T-helper 1 cell (primary cell): ENCODE data around the gene PHYH.
"Not testable (repeated sequence)": the region's sequence is repeated elsewhere in the genome, so short reads cannot be mapped to it uniquely, and the experiment has no call there.

Source experiments
- DNase-seq, 5 donors: peaks; one replicate each; pipeline ENCODE4 v3.0.0-alpha.2; 2012 to 2020

Gene PHYH

DNA sequence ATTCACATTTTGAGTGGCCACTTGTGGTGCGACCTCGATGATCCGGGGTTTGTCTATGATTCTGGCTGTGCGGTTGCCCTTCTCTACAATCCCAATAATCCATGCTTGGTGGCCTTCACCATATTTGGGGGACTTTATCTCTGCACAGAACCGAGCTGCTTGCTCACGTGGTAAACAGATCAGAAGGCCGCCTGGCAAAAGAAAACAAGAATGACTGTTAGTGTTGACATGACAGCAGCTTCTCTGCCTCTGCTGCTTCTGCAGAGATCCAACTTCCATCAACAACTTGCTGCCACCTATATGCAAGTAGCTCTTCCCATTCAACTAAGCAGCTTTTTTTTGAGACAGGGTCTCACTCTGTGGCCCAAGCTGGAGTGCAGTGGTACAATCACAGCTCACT, 19.3 kb upstream of the PHYH start:
- no peak for DNase-seq

DNA sequence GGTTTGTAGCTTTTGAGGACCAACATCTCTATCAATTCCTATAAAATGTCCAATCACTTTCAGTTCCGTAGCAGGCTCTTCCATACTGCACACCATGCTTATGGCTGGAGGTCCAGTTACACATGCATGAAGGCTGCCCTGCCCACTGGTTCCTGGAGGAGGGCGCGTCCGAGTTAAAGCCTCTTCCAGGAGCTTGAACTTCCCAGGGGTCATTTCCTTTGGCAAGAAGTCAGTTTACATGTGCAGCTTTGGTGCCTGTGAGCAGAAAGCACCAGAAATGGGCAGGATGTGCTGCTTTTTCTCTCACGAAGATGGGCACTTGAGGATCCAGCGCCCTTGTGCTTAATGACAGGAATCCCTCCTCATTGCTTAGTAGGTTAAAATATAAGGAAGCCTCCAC, 17.6 kb upstream of the PHYH start:
- no peak for DNase-seq

DNA sequence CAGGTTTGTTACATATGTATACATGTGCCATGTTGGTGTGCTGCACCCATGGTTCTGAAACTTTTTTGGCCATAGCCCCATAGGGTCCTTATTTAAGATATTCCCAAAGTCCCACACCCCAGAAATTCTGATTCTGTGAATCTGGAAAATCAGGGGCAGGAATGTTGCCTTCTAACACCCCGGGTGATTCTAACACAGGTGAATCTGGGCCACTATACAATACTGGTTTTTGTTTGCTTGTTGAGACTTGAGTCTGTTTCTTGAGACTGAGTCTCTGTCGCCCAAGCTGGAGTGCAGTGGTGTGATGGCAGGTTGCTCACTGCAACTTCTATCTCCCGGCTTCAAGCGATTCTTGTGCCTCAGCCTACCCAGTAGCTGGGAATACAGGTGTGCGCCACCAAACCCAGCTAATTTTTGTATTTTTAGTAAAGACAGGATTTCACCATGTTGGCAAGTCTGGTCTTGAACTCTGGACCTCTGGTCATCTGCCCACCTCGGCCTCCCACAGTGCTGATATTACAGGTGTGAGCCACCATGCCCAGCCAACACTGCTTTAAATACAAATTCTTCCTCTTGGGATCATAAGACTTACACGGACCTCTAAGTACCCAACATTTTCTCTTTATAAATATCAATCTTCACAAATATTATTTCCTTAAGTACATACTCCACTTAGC, 16.9 kb upstream of the PHYH start:
- no peak for DNase-seq

DNA sequence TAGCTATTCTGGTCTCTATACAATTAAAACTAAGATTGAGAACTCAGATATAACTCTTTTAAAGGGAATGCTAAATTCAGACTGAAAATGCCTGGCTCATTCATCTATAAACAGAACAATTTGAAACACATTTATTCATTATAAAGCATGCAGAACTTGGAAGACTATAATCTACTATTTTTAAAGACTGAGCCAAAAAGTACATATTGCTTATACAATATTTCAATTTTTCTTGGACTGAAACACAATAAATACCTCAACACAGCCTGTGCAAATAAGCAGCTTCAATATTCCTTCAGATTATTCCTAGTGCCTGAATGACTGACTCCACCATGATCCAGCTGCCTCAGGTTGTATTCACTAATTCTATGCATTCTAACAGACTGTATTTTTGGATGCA, 15.5 kb upstream of the PHYH start:
- DNase-seq: no peak

DNA sequence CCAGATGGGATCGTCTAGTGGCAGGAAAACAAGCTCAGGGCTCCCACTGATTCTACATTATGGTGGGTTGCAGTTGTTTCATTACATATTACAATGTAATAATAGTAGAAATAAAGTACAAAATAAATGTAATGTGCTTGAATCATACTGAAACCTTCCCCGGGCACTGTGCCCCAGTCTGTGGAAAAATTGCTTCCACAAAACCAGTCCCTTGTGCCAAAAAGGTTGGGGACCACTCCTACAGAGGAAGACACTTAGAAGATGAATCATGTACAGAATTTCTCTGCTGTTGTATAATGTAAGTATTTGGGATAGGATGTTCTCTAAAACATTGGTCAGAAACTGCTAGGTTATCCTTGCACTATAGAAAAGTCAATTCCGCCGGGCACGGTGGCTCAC, 11.3 kb upstream of the PHYH start:
- no peak for DNase-seq

DNA sequence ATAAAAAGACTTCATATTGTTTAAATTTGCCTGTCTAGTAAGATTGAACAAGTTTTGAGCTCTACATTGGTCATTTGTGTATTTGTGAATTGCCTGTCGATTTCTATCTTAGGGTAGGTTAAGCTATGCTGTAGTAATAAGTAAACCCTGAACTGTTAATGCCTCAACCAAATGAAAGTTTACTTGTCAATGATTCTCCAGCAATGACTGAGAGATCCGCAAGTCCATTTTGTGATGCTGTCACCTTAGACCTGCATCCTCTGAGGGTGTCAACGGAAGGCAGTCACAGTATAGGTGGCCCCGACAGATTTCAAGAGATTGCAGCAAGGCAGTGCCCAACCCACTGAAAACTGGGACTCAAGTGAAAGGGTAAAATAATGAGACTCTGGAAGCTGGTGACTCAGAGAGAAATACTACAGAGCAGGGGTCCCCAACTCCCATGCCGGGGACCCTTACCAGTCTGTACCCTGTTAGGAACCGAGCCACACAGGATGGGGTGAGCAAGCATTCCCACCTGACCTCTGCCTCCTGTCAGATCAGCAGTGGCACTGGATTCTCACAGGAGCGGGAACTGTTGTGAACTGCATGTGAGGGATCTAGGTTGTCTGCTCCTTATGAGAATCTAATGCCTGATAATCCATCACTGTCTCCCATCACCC, 10.8 kb upstream of the PHYH start:
- no peak for DNase-seq

DNA sequence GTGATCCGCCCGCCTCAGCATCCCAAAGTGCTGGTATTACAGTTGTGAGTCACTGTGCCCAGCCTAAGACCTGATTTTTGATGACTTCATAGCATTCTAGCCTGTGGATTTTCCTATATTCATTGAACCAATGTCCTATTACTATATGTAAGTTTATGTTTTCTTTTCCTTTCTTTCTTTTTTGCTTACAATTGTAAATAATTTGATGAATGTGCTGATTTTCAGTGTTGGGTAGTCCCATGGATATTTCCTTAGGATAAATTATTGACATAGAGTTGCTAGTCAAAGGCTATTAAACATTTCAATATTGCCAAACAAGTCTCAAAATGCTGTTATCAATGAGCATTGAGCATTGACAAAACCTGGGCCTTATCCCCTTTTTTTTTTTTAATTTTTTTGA, 9.9 kb upstream of the PHYH start:
- no peak for DNase-seq

DNA sequence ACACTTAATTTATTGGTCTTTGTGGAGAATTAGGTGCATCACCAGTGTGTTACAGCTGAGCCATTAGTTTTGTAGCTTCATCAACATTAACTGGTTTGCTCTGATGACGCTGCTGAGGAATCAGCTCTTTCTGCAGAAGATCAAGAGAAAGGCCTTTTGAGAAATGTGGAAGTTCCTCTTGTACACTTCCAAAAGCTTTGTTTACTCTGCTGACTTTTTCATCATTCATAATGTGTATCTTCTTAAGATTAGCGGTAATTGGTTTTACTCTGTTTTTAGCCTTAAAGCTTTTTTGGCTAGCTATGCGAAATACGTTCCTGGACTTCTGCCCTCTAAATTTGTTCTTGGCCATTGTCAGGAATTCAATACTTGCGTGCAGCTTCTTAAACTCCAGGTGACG, 8.2 kb upstream of the PHYH start:
- no peak for DNase-seq

DNA sequence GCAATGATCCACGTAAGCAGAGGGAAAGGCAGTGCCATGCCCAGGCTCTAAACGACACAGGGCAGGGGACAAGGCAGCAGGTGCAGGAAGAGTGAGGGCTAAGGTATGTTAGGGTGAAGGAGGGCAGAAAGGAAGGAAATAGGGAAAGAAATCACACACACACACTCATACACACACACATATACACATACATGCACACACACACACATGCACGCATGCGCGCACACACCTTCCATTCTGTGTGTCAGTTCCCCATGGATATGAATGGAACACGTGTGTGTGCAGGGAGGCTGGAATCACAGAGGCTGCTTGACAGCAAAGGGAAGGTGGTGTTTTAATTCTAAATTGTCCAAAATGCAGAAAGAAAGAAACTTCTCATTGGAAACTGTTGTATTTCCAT, 6.2 kb upstream of the PHYH start:
- DNase-seq: no peak

DNA sequence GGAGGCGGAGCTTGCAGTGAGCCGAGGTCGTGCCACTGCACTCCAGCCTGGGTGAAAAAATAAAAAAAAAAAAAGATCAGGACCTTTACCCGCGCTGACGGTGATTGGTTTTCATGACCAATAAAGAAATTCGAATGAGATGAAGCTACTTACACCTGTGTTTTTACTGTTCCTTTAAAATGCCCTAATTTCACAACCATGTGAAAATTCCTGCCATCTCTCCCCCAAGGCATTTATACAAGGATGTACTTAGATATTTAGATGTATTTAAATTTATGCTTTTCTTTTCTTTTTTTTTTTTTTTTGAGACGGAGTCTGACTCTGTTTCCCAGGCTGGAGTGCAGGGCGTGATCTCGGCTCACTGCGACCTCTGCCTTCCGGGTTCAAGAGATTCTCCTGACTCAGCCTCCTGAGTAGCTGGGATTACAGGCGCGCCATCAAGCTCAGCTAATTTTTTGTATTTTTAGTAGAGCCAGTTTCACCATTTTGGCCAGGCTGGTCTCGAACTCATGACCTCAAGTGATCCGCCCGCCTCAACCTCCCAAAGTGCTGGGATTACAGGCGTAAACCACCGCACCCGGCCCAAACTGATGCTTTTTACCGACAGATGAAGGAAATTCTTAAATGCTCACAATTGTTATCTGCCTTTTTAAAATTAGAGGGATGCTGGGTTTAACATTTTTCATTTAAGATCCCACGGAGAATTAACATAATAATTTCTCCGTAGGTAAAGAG, 3.1 kb upstream of the PHYH start:
- DNase-seq: no peak

DNA sequence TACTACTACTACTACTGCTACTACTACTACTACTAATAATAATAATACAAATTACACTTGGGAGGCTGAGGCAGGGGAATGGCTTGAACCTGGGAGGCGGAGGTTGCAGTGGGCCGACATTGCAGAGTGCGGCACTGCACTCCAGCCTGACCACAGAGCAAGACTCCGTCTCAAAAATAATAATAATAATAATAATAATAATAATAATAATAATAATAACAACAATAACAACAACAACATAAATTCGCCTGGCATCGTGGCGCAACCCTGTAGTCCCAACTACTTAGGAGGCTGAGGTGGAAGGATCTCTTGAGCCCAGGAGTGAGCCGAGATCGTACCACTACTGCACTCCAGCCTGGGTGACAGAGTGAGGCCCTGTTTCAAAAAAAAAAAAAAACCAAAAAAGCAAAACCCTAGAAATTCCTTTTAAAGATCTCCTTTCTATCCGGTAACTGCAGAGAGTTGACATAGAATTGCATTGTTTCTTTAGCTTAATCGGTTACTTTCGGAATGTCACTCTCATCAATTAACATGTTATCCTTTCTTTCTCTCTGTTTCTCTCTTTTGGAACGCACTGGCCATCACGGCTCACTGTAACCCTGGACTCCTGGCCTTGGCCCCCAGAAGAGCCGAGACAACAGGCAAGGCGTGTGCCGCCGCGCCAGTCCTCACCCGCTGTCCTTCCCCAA, 972 bp downstream of the PHYH start:
- DNase-seq: no peak

DNA sequence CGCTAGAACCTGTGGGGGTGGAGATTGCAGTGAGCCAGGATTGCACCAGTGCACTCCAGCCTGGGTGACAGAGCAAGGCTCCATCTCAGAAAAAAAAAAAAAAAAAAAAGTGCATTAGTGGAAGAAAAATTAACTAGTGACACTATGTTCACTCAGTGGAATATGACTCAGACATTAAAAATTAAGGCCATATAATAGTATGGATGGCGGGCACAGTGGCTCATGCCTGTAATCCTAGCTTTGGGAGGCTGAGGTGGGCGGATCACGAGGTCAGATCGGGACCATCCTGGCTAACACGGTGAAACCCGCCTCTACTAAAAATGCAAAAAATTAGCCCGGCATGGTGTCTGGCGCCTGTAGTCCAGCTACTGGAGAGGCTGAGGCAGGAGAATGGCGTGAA, 3.4 kb downstream of the PHYH start:
- DNase-seq: no peak

DNA sequence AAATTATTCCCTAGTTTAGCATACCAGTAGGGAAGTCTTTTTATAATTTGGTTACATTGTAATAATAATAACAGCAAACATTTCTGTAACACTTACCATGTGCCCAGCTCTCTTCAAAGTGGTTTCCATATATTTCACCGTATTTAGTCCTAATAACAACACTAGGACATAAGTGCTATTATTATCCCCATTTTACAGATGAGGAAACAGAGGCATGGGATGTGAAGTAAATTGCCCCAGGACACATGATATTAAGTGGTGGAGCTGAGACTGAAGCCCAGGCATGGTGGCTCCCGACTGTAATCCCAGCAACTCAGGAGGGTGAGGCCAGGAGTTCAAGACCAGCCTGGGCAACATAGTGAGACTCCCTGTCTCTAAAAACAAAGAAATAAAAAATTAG, 5.1 kb downstream of the PHYH start:
- DNase-seq: no peak

DNA sequence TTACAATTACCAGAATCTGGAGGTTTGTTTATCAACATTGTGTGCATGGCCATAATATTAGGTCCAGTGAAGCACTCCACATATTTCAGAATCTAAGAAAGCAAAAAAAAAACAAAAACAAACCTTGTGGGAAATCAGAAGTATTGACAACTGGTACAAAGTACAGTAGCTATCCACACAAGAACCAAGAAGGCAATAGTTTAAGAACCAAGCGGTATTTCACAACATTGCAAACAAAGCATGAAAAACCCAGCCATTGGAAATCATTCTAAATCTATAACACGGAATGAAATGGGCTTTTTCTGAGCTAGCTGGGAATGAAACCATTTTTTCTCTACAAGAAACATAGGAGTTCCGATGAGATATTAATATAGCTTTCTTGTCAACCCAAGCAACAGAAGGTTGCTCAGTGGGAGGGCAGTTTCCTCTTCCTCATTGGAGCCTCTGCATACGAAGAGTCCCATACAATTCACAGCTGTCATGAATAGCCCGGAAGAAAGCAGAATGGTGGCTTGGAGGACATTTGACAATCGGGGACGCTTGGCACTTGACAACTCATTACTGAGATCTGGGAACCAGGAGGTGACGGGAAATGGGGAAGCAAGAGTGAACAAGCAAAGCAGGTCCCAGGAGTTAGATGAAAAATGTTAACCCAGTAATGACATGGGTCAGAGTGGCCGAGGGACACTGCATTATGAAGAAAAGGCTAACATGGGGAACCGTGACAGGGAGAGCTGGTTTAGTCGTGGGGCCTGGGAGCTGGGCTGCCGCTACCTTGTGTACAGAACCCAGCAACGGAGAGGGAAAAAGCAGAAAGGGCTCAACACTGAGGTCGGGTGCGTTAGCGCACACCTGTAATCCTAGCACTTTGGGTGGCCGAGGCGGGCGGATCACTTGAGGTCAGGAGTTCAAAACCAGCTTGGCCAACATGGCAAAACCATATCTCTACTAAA, 7.8 kb downstream of the PHYH start:
- DNase-seq: no peak

DNA sequence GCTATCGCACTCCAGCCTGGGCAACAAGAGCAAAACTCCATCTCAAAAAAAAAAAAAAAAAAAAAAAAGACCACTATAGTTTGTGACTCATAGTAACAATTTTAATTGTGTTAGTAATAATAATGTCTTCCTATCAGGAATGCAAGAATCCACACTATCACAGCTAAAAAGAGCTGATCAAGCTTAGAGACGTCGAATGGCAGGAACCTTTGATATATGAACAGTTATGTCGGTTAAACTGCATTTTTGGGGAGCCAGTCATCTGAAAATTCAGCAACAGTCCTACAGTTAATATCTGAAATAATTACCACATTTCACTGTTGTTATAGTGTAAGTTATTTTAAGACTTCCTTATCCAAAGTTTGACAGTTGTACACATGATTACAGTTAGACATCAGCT, 8.8 kb downstream of the PHYH start:
- DNase-seq: no peak

DNA sequence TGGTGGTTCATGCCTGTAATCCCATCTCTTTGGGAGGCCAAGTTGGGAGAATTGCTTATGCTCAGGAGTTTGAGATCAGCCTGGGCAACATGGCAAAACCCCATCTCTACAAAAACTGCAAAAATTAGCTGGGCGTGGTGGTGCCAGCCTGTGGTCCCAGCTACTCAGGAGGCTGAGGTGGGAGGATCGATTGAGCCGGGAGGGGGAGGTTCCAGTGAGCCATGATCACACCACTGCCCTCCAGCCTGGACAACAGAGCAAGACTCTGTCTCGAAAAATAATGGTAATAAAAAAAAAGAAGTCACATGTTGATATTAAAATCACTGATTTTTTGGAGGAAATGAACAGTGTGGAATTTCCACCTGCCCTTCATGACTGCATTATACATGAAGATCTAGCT, 15.8 kb downstream of the PHYH start:
- no peak for DNase-seq

DNA sequence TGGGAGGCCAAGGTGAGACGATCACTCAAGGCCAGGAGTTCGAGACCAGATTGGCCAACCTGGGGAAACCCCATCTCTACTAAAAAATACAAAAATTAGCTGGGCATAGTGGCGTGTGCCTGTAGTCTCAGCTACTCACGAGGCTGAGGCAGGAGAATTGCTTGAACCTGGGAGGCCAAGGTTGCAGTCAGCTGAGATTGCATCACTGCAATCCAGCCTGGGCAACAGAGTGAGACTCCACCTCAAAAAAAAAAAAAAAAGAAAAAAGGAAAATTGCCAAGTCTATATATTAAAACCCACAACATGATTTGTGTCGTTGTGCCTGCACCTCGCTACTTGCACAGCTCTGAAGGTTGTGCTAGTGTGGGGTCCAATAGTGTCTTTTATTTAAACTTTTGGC, 17.5 kb downstream of the PHYH start:
- not testable (repeated sequence) for DNase-seq

DNA sequence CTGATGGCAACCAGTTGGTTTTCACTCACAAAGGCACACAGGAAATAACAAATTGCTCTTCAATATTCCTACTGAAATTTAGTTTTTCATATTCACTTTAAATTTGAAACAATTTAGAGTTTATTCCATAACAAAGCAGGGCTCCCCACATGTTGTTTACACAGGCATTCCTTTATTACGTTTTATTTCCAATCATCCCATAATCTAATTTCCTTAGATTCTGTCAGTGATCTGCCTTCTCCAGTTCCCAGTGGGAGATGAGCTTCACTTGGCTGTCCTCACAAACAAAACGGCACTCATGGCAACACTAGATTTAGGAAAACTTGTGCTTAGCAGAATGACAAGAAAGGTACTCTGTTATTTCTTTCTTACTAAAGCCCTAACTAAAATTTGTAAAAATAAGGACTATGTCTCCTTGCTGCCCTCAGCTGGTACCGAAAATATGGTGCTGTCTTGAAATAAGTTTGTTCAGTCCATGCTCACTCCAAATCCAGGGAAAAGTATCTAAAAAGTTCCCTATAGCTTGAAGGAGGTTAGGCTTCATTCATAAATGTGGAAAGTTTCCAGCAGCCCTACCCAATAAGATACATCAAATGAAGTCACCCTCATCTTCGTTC, 23.0 kb downstream of the PHYH start:
- DNase-seq: no peak

DNA sequence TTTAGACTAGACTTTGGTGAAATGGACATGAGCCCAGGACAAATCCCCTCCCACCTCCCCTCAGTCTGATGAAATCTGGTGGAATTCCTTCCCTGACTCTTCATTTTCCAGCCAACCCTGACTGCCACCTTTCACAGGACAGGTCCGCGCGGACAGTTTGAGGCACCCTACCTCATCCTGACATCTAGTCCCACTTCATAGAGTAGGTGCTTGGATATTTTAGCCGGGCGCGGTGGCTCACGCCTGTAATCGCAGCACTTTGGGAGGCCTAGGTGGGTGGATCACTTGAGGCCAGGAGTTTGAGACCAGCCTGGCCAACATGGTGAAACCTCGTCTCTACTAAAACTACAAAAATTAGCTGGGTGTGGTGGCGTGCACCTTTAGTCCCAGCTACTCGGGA, 23.7 kb downstream of the PHYH start:
- DNase-seq: not testable (repeated sequence)

DNA sequence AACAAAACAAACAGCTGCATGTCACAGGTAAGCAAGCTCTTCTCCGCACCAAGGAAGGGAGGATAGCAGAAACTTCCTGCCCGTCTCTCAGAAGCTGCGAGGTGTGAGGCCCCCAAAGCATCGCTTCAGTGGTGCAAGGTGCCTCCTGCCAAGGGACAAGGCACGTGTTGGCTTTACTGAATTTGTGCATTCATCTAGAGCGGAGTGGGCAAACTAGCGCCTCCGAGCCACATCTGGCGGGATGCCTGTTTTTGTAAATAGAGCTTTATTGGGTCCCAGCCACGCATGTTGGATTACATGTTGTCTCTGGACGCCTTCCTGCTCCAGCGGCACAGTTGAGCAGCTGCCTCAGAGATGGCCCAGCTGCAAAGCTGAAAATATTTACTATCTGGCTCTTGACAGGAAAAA, 27.7 kb downstream of the PHYH start:
- DNase-seq: no peak

DNA sequence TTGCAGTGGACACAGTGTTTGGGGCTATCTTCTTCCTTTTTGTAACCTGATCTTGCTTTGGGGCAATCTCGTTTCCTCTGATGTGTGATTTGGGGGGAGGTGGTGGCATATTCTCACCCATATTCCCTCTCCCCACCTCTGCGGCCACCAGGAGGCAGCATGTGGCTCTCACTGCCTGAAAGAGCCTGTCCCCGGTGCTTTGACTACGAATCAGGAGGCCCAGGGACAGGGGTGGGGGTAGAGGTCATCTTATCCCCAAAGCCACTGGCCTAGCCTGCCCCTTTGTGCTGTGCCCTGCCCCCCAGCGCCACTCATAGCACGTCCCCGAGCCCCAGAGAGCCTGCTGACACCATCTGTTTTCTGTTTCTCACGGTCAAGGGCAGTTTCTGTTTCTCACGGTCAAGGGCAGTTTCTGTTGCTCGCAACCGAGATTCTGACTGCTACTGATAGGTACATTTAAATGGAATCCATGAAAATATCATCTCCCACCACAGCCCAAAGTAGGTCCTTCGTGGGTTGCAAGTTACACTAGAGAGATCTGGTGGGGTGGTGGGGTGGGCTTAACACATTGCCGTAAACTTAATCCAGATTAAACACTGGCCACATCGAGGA, 28.2 kb downstream of the PHYH start:
- peak; percentile 24 to 56 (median 29) for DNase-seq
